H1 (cell line): ENCODE data around the gene CDC14B. TPM values are rescaled to one million over a fixed set of nuclear protein-coding genes. Genes with fewer than 3 reads are reported as not detected.
A peak's percentile ranks its signal among the peaks of the same experiment; 100 is the strongest.

Experiments
- CTCF ChIA-PET: fragments of 300-600 bp; sonication (Branson Sonifier 250); formaldehyde crosslinking; loops from one replicate; lab custom pipeline; 2021; ENCODE audit not compliant: partially characterized antibody; lab: Charles Lee
- POLR2A ChIA-PET: fragments of 300-600 bp; sonication (Branson Sonifier 250); formaldehyde crosslinking; loops from one replicate; lab custom pipeline; 2021; ENCODE audit warnings: inconsistent platforms; ENCODE audit not compliant: partially characterized antibody; lab: Charles Lee
- DNase-seq, 2 experiments: peaks; one replicate each; pipeline versions ENCODE4 v3.0.0 to v3.0.0-alpha.2; 2010 to 2022; ENCODE audit warnings: low spot score in 2 of 2, low read depth in 1 of 2, mixed read lengths in 1 of 2
- FAIRE-seq: peaks from 2 replicates; lab custom pipeline; 2011; peaks lifted over from hg19 to GRCh38; lab: Jason Lieb, UNC
- H2AFZ ChIP-seq: 2 replicates; pipeline ENCODE4 v1.8.1; 2012; ENCODE audit warnings: low read length, inconsistent platforms
- H2AK5ac ChIP-seq: 2 replicates; pipeline ENCODE4 v1.6.1; 2013; ENCODE audit warnings: low read depth, low read length
- H2BK120ac ChIP-seq: replicated peaks from 2 replicates; pipeline ENCODE3; 2013; ENCODE audit warnings: low read depth, low read length, inconsistent platforms
- H2BK12ac ChIP-seq: 2 replicates; pipeline ENCODE4 v1.6.1; 2013; ENCODE audit warnings: low read depth, low read length
- H2BK15ac ChIP-seq: 2 replicates; pipeline ENCODE4 v1.6.1; 2013; ENCODE audit warnings: low read length
- H2BK20ac ChIP-seq: 2 replicates; pipeline ENCODE4 v1.6.1; 2013; ENCODE audit warnings: low read length
- H2BK5ac ChIP-seq: 2 replicates; pipeline ENCODE4 v1.6.1; 2013; ENCODE audit warnings: low read depth, low read length
- H3K14ac ChIP-seq: 2 replicates; pipeline ENCODE4 v1.6.1; 2013; ENCODE audit warnings: inconsistent platforms; ENCODE audit not compliant: insufficient read length
- H3K18ac ChIP-seq: 2 replicates; pipeline ENCODE4 v1.6.1; 2013; ENCODE audit warnings: low read length; ENCODE audit errors: extremely low read depth
- H3K23ac ChIP-seq: 2 replicates; pipeline ENCODE4 v1.6.1; 2013; ENCODE audit warnings: inconsistent platforms; ENCODE audit not compliant: insufficient read length
- H3K23me2 ChIP-seq: 2 replicates; pipeline ENCODE4 v1.6.1; 2013; ENCODE audit warnings: low read depth, low read length
- H3K27ac ChIP-seq: 2 replicates; pipeline ENCODE4 v1.6.1; 2011; ENCODE audit warnings: low read depth, low read length, inconsistent platforms
- H3K27me3 ChIP-seq, 4 experiments: replicated peaks in 1 of 4; 1 replicate in 1 of 4; 2 replicates in 3 of 4; pipeline versions ENCODE4 v1.6.1 to v1.8.1; 2011 to 2013; ENCODE audit warnings: low read length in 3 of 4, mild to moderate bottlenecking in 3 of 4, inconsistent platforms in 2 of 4, mixed read lengths in 2 of 4, moderate library complexity in 1 of 4; ENCODE audit not compliant: control insufficient read depth in 3 of 4, insufficient read depth in 3 of 4; ENCODE audit errors: extremely low read depth in 1 of 4
- H3K36me3 ChIP-seq, 4 experiments: 2 replicates each; pipeline versions ENCODE4 v1.6.1 to v1.8.1; 2011 to 2013; ENCODE audit warnings: mild to moderate bottlenecking in 4 of 4, low read length in 3 of 4, moderate library complexity in 2 of 4, control low read depth in 1 of 4, inconsistent platforms in 1 of 4; ENCODE audit not compliant: insufficient read depth in 4 of 4, control insufficient read depth in 2 of 4
- H3K4ac ChIP-seq: replicated peaks from 2 replicates; pipeline ENCODE3; 2013; ENCODE audit warnings: low read length, low read depth, mixed read lengths, inconsistent platforms; ENCODE audit not compliant: insufficient read length
- H3K4me1 ChIP-seq, 4 experiments: replicated peaks in 1 of 4; 1 replicate in 1 of 4; 2 replicates in 3 of 4; pipeline versions ENCODE4 v1.6.1 to v1.8.1; 2011 to 2013; ENCODE audit warnings: low read length in 3 of 4, inconsistent platforms in 2 of 4, mixed read lengths in 1 of 4; ENCODE audit not compliant: insufficient read depth in 4 of 4, control insufficient read depth in 3 of 4
- H3K4me2 ChIP-seq, 2 experiments: 2 replicates each; pipeline versions ENCODE4 v1.6.1 to v1.8.1; 2011 to 2013; ENCODE audit warnings: low read depth in 2 of 2, low read length in 2 of 2, control low read depth in 1 of 2, inconsistent platforms in 1 of 2, mild to moderate bottlenecking in 1 of 2; ENCODE audit not compliant: insufficient read depth in 1 of 2
- H3K4me3 ChIP-seq, 4 experiments: fragments of 200-600, 300-600 bp in 1 of 4; sonication (generic), shearing (Covaris generic), sonication (Bioruptor Twin) in 1 of 4; 2 replicates each; pipeline versions ENCODE4 v1.5.1 to v1.8.1; 2011 to 2016; ENCODE audit warnings: low read length in 4 of 4, low read depth in 3 of 4, control low read depth in 2 of 4, inconsistent platforms in 2 of 4, mild to moderate bottlenecking in 2 of 4, mixed read lengths in 1 of 4, moderate library complexity in 1 of 4; ENCODE audit not compliant: insufficient read depth in 2 of 4; ENCODE audit errors: extremely low read depth in 1 of 4
- H3K56ac ChIP-seq: replicated peaks from 2 replicates; pipeline ENCODE3; 2013; ENCODE audit warnings: low read depth, mild to moderate bottlenecking, mixed read lengths, low read length, inconsistent platforms; ENCODE audit not compliant: insufficient read length
- H3K79me1 ChIP-seq: 2 replicates; pipeline ENCODE4 v1.6.1; 2013; ENCODE audit warnings: low read depth, low read length, control low read depth
- H3K79me2 ChIP-seq, 2 experiments: 2 replicates each; pipeline versions ENCODE4 v1.6.1 to v1.8.1; 2012 to 2013; ENCODE audit warnings: low read length in 2 of 2, mild to moderate bottlenecking in 2 of 2, inconsistent platforms in 1 of 2; ENCODE audit not compliant: insufficient read depth in 2 of 2, control insufficient read depth in 1 of 2
- H3K9ac ChIP-seq, 4 experiments: replicated peaks in 1 of 4; 1 replicate in 1 of 4; 2 replicates in 3 of 4; pipeline versions ENCODE4 v1.6.1 to v1.8.1; 2011 to 2013; ENCODE audit warnings: low read depth in 3 of 4, low read length in 3 of 4, control low read depth in 2 of 4, mild to moderate bottlenecking in 2 of 4, moderate library complexity in 2 of 4, inconsistent platforms in 1 of 4; ENCODE audit errors: extremely low read depth in 1 of 4
- H3K9me3 ChIP-seq, 2 experiments: 2 replicates each; pipeline versions ENCODE4 v1.6.1 to v1.8.1; 2012 to 2013; ENCODE audit warnings: mild to moderate bottlenecking in 2 of 2, moderate library complexity in 2 of 2, control low read depth in 1 of 2, inconsistent platforms in 1 of 2, low read depth in 1 of 2, low read length in 1 of 2, mixed read lengths in 1 of 2; ENCODE audit not compliant: insufficient read depth in 2 of 2
- H4K20me1 ChIP-seq, 2 experiments: replicated peaks in 1 of 2; 2 replicates each; pipeline versions ENCODE3 to v1.8.1; 2011 to 2013; ENCODE audit warnings: inconsistent platforms in 2 of 2, low read length in 2 of 2, mild to moderate bottlenecking in 1 of 2; ENCODE audit not compliant: insufficient read depth in 2 of 2, control insufficient read depth in 1 of 2
- H4K5ac ChIP-seq: 2 replicates; pipeline ENCODE4 v1.6.1; 2013; ENCODE audit warnings: low read length, low read depth, mixed read lengths, inconsistent platforms; ENCODE audit not compliant: insufficient read length
- H4K8ac ChIP-seq: 2 replicates; pipeline ENCODE4 v1.8.0; 2013; ENCODE audit warnings: mild to moderate bottlenecking, moderate library complexity, low read length, inconsistent platforms; ENCODE audit not compliant: insufficient read depth; ENCODE audit errors: extremely low read depth
- H4K91ac ChIP-seq: replicated peaks from 2 replicates; pipeline ENCODE3; 2013; ENCODE audit warnings: low read length, mixed read lengths, inconsistent platforms; ENCODE audit not compliant: insufficient read length
- GTF2F1 ChIP-seq: IDR thresholded peaks from 2 replicates; pipeline ENCODE4 v1.6.1; 2012; ENCODE audit warnings: low read depth, low read length, improper control_type of control experiment, borderline replicate concordance
- HDAC6 ChIP-seq: IDR thresholded peaks from one replicate; pipeline ENCODE4 v1.7.1; 2012; ENCODE audit warnings: low read depth, mild to moderate bottlenecking, inconsistent platforms, low read length, moderate library complexity
- JUND ChIP-seq: IDR thresholded peaks from 2 replicates; pipeline ENCODE4 v1.6.1; 2011; ENCODE audit warnings: mild to moderate bottlenecking, improper control_type of control experiment, low read length
- SIRT6 ChIP-seq: IDR thresholded peaks from one replicate; pipeline ENCODE4 v1.7.1; 2012; ENCODE audit warnings: low read length, inconsistent platforms
- SP2 ChIP-seq: IDR thresholded peaks from 2 replicates; pipeline ENCODE4 v1.6.1; 2012; ENCODE audit warnings: mild to moderate bottlenecking, low read length, inconsistent platforms
- SUZ12 ChIP-seq: fragments of 200-600 bp; sonication (generic); IDR thresholded peaks from 2 replicates; pipeline ENCODE4 v1.6.1; 2012; ENCODE audit warnings: mild to moderate bottlenecking, inconsistent platforms, low read length, moderate library complexity, mixed read lengths
- WGBS, 2 experiments: shearing (Covaris generic) in 1 of 2; methylation state at CpG; one replicate each; pipeline versions ENCODE4 v1.1.6 to v1.1.7; 2013 to 2015; ENCODE audit warnings: low lambda C conversion rate in 2 of 2, mixed read lengths in 2 of 2, inconsistent platforms in 1 of 2, low coverage in 1 of 2, missing lambda C conversion rate in 1 of 2; ENCODE audit not compliant: insufficient replicate concordance in 2 of 2, insufficient coverage in 1 of 2, insufficient read length in 1 of 2; ENCODE audit errors: extremely low coverage in 1 of 2, missing lambda C conversion rate in 1 of 2; 5-methylcytosine and 5-hydroxymethylcytosine counted together
- polyA plus RNA-seq, 7 experiments: library from polyadenylated mRNA; depleted of rRNA in 3 of 7; stranded (reverse) in 5 of 7; unstranded in 2 of 7; fragments of >200 nt in 5 of 7; fragments of 200-250 nt in 2 of 7; gene quantifications; 1 replicate in 5 of 7; 2 replicates in 1 of 7; 4 replicates in 1 of 7; pipeline versions ENCODE4 v1.2.1 to v1.2.3, GENCODE V29; 2011 to 2013; ENCODE audit warnings: missing spikeins in 2 of 7, mixed read lengths in 2 of 7
- total RNA-seq: library from RNA; stranded (reverse); fragmentation: NEBNext Ultra II Directional; extraction: Animal tissue kit (Norgen Biotek cat#: 25700); gene quantifications from 2 replicates; pipeline ENCODE4 v1.2.1, GENCODE V29; 2021

CDC14B gene
- total and polyA plus RNA-seq, 2 of the 8 experiments (the other 6 are each of a cell fraction or from before 2014, with no cell fraction given), result 17.2 to 44.6 TPM

DNA sequence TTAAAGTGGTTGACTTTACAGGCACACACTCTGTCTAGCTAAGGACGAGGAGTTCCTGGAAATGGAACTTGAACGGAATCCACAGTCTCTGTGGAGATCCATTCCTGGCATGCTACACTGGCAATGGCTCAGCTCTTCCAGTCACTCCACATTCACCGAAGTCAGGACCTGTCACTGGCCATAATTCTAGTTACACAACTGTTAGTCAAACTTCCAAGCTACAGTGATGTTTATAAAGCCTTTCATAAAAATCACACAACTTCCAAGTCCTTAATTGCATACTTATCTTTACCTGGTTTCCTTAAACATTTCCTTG lies 15.7 kb downstream of the CDC14B start:
- 91% methylated on average over 3 of the region's 3 CpGs; no CpG with 5 or more reads in 1 of the 2 experiments for WGBS, 2 experiments
- H2BK12ac ChIP-seq, result no peak overlapping the region

More for the DNA sequence above, 15.7 kb downstream of the CDC14B start:
- no peak overlapping the region for H3K4me2 ChIP-seq
- no peak overlapping the region for H3K18ac ChIP-seq
- H4K91ac ChIP-seq, result no peak overlapping the region
- H2AK5ac ChIP-seq, result no peak overlapping the region
- no peaks in the 10 kb centered on the region for H3K27me3 ChIP-seq
- no peak for DNase-seq
- H3K23me2 ChIP-seq, result no peaks in the 10 kb centered on the region; the same call in 1 of the 2 replicates
- ChIA-PET POLR2A (interaction anchor here (0.7 kb wide), 1 partner anchor 15 kb away, joined by 3 read pairs; no protein-coding TSS in a partner anchor), CTCF (interaction anchor here (0.7 to 1.9 kb wide), 8 partner anchors 10 to 238 kb away, joined by 3 to 4 read pairs (median 3); no protein-coding TSS in a partner anchor)
- H3K4ac ChIP-seq, result no peak overlapping the region
- no peak overlapping the region for H2BK20ac ChIP-seq
- no peak overlapping the region for H3K56ac ChIP-seq
- H3K79me1 ChIP-seq, result peaks cover 3% of the 10 kb centered on the region; the same call in 1 of the 2 replicates
- H3K9me3 ChIP-seq, result no peaks in the 10 kb centered on the region
- H3K4me3 ChIP-seq, result no peak overlapping the region
- H3K27ac ChIP-seq, result no peak overlapping the region
- TF ChIP-seq SP2 (no peak), JUND (no peak), GTF2F1 (no peak), SUZ12 (no peak), HDAC6 (no peak), SIRT6 (no peak)
- H3K14ac ChIP-seq, result no peak overlapping the region
- H2BK5ac ChIP-seq, result no peak overlapping the region
- no peaks in the 10 kb centered on the region for H3K36me3 ChIP-seq
- peaks cover 0 to 60% of the 10 kb centered on the region in 2 experiments; a peak in 2 of 4 replicates for H3K79me2 ChIP-seq
- no peak overlapping the region for H2AFZ ChIP-seq
- H3K23ac ChIP-seq, result no peak overlapping the region
- FAIRE-seq, result no peak
- H4K8ac ChIP-seq, result no peak overlapping the region
- peaks cover 0 to 4% of the 10 kb centered on the region in 2 experiments for H4K20me1 ChIP-seq
- H3K9ac ChIP-seq, result no peak overlapping the region
- H4K5ac ChIP-seq, result no peak overlapping the region
- H3K4me1 ChIP-seq, result peaks cover 0 to 5% (median 0%) of the 10 kb centered on the region in 4 experiments; a peak in 3 of 7 replicates
- peak overlapping the region; percentile 75; the same call in 1 of the 2 replicates for H2BK15ac ChIP-seq
- H2BK120ac ChIP-seq, result no peak overlapping the region
